Measurements from ENCODE around the gene HLA-DMA.

- TF ChIP-seq, protein P1, sequence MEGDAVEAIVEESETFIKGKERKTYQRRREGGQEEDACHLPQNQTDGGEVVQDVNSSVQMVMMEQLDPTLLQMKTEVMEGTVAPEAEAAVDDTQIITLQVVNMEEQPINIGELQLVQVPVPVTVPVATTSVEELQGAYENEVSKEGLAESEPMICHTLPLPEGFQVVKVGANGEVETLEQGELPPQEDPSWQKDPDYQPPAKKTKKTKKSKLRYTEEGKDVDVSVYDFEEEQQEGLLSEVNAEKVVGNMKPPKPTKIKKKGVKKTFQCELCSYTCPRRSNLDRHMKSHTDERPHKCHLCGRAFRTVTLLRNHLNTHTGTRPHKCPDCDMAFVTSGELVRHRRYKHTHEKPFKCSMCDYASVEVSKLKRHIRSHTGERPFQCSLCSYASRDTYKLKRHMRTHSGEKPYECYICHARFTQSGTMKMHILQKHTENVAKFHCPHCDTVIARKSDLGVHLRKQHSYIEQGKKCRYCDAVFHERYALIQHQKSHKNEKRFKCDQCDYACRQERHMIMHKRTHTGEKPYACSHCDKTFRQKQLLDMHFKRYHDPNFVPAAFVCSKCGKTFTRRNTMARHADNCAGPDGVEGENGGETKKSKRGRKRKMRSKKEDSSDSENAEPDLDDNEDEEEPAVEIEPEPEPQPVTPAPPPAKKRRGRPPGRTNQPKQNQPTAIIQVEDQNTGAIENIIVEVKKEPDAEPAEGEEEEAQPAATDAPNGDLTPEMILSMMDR (IDR thresholded peaks at IDR 0.05): no peak
- no peak for TF ChIP-seq POLR2AphosphoS5 (IDR thresholded peaks at IDR 0.05; ENCODE audit: low read depth, low read length)
Measured at GRCh38 chr6:32960563-32960962, 7.7 kb upstream of the HLA-DMA start.
